ENCODE measurements around the gene STK39.

- TF ChIP-seq GATA2 (IDR thresholded peaks at IDR 0.05; ENCODE audit: low read depth, low read length) (no peak), GATA3 (IDR thresholded peaks at IDR 0.05; ENCODE audit: low read depth, low read length) (no peak)
These were observed 15.7 kb downstream of the STK39 start for GRCh38 chr2:168231609-168232241.

Measured in SH-SY5Y (cell line).